ENCODE measurements around the gene VPS13D.

DNA sequence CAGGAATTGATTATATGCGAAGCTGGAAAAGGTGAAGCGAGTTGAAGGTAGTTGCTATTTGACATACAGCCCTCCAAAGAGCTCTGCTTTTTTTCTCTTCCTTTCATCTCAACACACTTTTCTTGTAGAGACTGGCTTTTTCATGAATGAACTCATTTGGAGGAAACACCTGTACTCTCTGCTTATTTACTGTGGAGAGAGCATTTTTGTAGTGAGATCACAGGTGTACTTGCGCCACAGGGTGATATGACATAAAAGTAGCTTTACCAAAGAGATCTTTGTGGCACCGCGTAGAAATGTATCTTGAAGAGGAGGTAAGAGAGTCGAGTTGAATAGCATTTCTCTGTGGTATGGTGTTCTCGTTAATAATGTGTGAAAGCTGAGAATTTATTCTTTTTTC, 187.6 kb downstream of the VPS13D start:
- no peak for TF ChIP-seq ZNF274 (IDR thresholded peaks at IDR 0.05; ENCODE audit: low read depth, low read length)
- no peak for TF ChIP-seq YY1 (IDR thresholded peaks at IDR 0.05; ENCODE audit: insufficient read depth, insufficient read length)

All from NT2/D1 (cell line).